SK-N-DZ (cell line): ENCODE results near the gene RASAL3.
A peak's percentile ranks its signal among the peaks of the same experiment; 100 is the strongest.

Experiments
- DNase-seq: peaks from one replicate; pipeline ENCODE4 v3.0.0-alpha.2; 2015; ENCODE audit warnings: low spot score

RASAL3 gene

GRCh38 chr19:15449620-15450527 lies 14.5 kb downstream of the RASAL3 start, which contains the start of gene WIZ:
Gene WIZ, minus strand, starts transcription at chr19:15449956. Its CDS starts 1,649 bp downstream, at chr19:15448307.
- peak; percentile 66 for DNase-seq

GRCh38 chr19:15448778-15449619 lies 15.3 kb downstream of the RASAL3 start:
- peak; percentile 19 for DNase-seq

GRCh38 chr19:15448044-15448777 lies 16.1 kb downstream of the RASAL3 start:
- no peak for DNase-seq

DNA sequence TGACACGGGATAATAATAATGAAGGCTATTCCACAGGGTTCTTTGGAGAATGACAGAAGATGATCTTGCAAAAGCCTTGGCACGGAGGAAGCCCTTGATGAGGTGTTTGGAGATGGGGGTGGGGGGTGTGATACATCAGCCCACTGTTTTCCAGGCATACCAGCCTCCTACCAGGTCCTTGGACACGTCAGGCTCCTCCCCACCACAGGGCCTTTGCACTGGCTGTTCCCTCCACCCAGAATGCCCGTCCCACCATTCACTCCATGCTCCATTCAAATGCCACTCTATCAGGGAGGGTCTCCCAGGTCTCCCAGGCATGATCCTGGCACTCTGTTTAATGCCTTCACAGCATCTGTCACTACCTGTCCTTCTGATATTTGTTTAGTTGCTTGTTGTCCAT lies 17.3 kb downstream of the RASAL3 start:
- DNase-seq = no peak

GRCh38 chr19:15445807-15446376 lies 18.5 kb downstream of the RASAL3 start:
- no peak for DNase-seq

DNA sequence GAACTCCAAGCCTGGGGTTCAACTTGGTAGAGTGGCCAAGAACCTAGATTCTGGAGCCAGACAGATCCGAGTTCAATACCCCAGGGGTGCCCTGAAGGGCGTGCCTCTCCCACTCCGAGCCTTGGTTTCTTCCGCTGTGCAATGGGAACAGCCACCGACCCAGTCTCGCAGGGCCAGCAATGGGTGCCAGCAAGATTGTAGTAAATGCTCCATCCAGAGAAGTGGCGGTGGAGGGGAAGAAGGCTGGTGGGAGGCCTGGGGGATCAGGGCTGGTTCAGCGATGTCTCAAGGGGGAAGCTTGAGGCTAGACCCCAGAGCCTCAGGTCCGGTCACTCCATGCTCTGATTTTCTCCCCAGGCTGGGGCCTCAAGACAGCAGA lies 19.1 kb downstream of the RASAL3 start:
- DNase-seq = no peak

DNA sequence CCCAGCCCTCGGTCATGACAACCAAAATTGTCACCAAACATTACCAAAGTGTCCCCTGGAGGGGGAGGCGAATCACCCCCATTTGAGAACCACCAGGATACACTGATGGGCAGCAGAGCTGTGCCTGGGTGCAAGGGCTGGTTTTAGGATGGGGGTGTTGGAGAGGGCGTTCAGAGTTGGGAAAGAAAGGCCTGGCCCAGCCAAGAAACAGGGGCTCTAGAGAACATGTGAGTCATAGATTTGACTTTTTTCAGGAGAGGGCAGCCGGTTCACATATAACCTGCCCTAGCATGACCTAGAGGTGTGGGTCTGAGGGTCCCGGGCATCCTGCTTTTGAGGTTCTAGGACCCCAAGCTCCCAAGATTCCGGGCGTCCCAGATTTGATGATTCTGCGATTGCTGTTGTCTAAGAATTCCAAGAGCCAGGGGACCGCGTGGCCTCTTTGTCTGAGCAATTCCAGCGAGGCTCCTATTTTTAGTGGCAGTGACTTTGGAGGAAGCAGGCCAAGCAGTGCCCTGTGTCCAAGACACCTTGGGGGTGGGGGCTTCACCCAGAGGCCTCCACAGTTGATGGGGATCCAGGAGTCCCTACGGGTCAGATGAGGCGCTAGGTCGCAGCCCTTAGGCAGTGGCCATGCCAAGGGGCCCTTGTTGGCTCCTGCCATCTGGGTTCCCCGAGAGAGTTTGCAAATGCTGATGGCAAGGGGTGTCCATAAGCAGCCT lies 19.7 kb downstream of the RASAL3 start:
- DNase-seq = no peak

DNA sequence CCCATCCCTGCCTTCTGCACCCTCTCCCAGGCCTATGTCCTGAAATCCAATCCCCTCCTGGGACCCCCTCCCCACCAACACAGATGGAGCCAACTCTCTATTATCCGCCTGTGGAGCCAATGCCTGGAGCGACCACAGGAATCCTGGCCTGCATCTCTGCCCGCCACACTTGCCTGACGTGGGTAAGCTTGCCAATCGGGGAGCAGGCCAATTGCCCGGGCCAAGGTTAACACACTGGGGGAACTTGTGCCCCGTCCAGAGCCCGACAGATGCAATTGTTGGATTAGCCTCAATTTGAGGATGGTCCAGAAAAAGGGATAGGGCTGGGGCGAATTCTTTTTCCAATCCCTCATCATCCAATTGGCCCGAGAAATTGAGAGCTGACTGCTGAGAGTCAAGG lies 20.5 kb downstream of the RASAL3 start:
- DNase-seq = no peak

GRCh38 chr19:15443325-15443724 lies 21.0 kb downstream of the RASAL3 start:
- no peak for DNase-seq

- DNase-seq = no peak
Measured at GRCh38 chr19:15442142-15442920, 22.0 kb downstream of the RASAL3 start.

DNA sequence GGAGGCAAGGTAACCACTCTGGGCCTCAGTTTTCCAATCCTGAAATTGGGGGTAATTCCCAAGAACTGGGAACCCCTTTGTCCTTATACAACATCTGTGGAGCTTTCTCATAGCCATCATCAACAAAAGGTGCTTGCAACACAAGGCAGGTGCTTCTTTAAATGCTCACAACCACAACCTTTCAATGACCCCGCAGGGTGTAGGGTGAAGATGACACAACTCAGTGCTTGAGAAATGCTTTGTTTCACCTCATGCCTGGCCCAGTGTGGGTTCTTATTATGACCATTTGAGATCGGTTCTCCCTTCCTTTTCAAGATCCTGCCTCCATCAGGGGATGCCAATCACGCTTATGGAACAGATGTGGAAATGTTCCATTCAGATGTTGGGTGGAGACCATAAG lies 23.0 kb downstream of the RASAL3 start:
- no peak for DNase-seq

DNA sequence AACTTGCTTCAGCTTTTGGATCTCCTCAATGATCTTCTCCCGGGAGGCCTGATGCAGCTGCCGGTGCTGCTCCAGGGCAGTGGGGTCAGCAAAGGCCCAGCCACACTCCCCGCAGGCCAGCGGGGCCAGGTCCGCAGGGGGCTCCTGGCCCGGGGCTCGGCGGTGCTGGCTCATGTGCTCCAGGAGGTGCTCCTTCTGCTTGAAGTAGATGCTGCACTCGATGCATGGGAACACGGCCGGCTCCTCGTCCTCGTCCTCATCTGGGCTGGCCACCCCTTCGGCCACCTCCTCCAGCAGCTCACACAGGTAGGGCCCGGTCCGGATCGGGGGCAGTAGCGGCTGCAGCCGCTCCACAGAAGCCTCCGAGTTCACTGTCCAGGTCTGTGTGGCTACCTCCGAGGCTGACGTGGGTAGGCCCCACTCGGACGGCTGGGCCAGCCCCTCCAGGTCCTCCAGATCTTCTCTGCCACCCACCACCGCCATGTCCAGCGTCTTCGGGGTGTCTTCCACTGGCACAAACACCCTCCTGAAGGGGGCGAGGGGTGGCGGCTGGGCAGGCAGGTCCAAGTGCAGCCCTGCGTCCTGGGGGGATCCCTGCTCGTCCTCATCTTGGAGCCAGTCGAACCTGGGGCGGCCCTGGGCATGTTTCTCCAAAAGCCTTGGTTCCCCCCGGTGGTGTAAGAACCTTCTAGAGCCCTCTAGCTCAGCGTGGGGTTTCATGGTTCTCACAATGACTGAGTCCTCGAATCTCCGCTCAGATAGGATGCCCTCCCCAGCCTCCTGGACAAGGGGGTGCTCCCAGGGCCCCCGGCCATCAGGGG lies 24.3 kb downstream of the RASAL3 start:
- no peak for DNase-seq

DNA sequence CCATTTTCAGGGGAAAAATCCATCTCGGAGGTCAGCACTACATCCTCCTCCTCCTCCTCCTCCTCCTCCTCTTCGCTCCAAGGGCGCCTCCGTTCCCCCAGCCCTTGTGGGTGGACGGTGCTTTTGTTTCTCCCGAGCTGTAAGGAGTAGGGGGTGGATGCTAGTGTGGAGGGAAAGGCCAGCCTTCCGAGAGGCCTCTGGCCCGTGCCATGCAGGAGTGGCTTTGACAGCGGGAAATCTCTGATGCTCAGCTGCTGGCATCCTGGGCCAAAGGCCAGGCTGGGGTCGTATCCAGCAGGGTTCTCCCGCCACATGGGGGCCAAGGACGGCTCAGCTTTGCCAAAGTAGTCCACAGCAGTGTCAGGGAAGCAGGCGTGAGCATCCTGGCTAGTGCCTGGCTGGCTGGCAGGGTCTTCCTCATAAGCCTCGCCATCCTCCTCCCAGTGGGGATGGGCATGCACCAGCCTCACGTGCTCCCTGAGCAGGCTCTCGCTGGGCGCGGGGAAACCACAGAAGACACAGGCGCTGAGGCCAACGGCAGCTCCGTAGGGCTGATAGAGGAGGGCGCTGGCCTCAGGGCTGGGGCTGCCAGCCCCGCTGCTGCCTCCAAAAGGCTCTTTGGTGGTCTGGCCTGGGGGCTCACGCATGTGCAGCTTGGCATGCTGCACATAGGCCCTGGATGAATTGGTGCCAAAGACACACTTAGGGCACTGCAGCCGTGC lies 25.1 kb downstream of the RASAL3 start:
- DNase-seq = no peak

DNA sequence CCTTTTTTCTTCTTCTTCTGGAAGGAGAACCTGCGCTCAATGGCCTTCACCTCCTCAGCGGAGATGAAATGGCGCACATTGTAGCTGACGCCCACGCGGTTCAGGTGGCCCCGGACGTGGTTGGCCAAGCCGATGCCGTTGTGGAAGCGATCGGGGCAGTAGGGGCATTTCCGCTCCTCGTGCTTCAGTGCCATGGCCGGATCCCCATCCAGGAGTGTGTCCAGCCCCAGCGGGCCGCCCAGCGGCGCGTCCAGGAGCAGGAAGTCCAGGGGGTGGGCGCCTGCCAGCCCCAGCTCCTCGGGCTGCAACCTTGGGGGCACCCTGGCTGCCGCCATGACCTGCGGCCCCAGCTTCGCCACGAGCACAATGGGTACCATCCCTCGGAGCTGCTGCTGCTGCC lies 25.8 kb downstream of the RASAL3 start:
- no peak for DNase-seq

DNA sequence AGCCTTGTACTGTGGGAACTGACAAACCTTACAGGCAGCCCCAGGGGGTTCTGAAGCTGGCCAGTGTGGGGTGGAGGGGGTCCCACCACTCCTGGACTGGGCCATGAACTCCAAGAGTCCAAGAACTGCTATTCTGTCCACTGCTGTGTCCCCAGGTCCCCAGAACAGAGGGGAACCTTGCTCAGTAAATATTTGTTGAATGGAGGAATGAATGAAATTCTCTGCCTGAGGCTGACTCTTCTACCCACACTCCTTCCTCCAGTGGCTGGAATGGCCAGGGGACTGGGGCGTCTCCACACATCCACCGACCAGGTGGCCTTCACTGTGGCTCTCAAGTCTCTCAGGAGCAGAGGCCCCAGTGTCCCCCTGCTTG lies 26.2 kb downstream of the RASAL3 start:
- DNase-seq = no peak

GRCh38 chr19:15437355-15438123 lies 26.8 kb downstream of the RASAL3 start:
- DNase-seq = no peak

GRCh38 chr19:15436826-15437110 lies 27.6 kb downstream of the RASAL3 start:
- no peak for DNase-seq
